IMR-90 (cell line): ENCODE data around the gene MYCBP.

Experiments
- CEBPB ChIP-seq: IDR thresholded peaks from 2 replicates; pipeline ENCODE4 v1.6.1; 2012; ENCODE audit warnings: low read depth, low read length, improper control_type of control experiment
- MAFK ChIP-seq: IDR thresholded peaks from 2 replicates; pipeline ENCODE4 v1.6.1; 2012; ENCODE audit warnings: low read depth, low read length, improper control_type of control experiment
- MXI1 ChIP-seq: IDR thresholded peaks from 2 replicates; pipeline ENCODE4 v1.6.1; 2012; ENCODE audit warnings: low read depth, mild to moderate bottlenecking, low read length, moderate library complexity, borderline replicate concordance
- POLR2A ChIP-seq: IDR thresholded peaks from 2 replicates; pipeline ENCODE4 v1.6.1; 2012; ENCODE audit warnings: mild to moderate bottlenecking, low read depth, low read length
- RAD21 ChIP-seq: IDR thresholded peaks from 2 replicates; pipeline ENCODE4 v1.6.1; 2012; ENCODE audit warnings: low read length, improper control_type of control experiment
- RFX5 ChIP-seq: IDR thresholded peaks from 2 replicates; pipeline ENCODE4 v1.8.0; 2012; ENCODE audit warnings: low read depth, mild to moderate bottlenecking, low read length, moderate library complexity
- SMC3 ChIP-seq: fragments of 150-350 bp; IDR thresholded peaks from 2 replicates; pipeline ENCODE4 v1.6.1; 2016; ENCODE audit warnings: low read depth, mild to moderate bottlenecking, antibody characterized with exemption, low read length, moderate library complexity
- USF2 ChIP-seq: fragments of 150-350 bp; IDR thresholded peaks from 2 replicates; pipeline ENCODE4 v1.6.1; 2017; ENCODE audit warnings: mild to moderate bottlenecking, antibody characterized with exemption, low read length, low read depth
- TF ChIP-seq, protein P1 (sequence below): conservative IDR thresholded peaks from 2 replicates; pipeline ENCODE4 v1.5.1; 2012; ENCODE audit warnings: mild to moderate bottlenecking, low read depth, low read length, improper control_type of control experiment

DNA sequence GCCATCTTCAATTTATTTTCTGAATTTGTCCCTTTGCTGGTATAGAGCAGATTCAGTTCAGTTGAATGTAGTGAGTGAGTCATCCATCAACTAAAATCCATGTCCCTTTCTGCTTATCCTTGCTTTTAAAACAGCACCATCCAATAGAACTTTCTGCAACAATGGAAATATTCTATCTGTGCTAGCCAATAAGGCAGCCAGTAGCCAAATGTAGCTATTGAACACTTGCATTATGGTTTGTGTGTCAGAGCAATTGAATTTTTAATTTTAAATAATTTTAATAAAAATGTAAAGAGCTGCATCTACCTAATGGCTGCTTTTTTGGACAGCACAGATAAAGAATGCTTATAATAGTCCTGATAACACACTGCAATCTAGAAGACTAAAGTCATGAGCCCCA lies 8.3 kb upstream of the MYCBP start, which contains the start of gene GJA9:
- TF ChIP-seq, protein P1, sequence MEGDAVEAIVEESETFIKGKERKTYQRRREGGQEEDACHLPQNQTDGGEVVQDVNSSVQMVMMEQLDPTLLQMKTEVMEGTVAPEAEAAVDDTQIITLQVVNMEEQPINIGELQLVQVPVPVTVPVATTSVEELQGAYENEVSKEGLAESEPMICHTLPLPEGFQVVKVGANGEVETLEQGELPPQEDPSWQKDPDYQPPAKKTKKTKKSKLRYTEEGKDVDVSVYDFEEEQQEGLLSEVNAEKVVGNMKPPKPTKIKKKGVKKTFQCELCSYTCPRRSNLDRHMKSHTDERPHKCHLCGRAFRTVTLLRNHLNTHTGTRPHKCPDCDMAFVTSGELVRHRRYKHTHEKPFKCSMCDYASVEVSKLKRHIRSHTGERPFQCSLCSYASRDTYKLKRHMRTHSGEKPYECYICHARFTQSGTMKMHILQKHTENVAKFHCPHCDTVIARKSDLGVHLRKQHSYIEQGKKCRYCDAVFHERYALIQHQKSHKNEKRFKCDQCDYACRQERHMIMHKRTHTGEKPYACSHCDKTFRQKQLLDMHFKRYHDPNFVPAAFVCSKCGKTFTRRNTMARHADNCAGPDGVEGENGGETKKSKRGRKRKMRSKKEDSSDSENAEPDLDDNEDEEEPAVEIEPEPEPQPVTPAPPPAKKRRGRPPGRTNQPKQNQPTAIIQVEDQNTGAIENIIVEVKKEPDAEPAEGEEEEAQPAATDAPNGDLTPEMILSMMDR = no peak
- TF ChIP-seq POLR2A (no peak), RAD21 (no peak), CEBPB (no peak), RFX5 (no peak), SMC3 (no peak), MAFK (no peak), USF2 (no peak), MXI1 (no peak)
